ENCODE data around the gene ZNF593OS. TPM values are rescaled to one million over a fixed set of nuclear protein-coding genes. Genes with fewer than 3 reads are reported as not detected.

The ZNF593OS gene
- total RNA-seq, 1 experiment from 2014 or later, result not detected

GRCh38 chr1:26218906-26219494 lies 47.4 kb upstream of the ZNF593OS start:
- H3K23ac ChIP-seq (ENCODE audit: insufficient read length, low read depth, low read length), result no peak overlapping the region
- H3K4me2 ChIP-seq (ENCODE audit: insufficient read depth, insufficient read length, low read length), result no peak overlapping the region
- no peak overlapping the region for H3K27ac Mint-ChIP-seq
- H3K9me3 ChIP-seq (ENCODE audit: control insufficient read depth, low read depth, low read length), result no peaks in the 10 kb centered on the region
- H3K4me3 Mint-ChIP-seq, result no peak overlapping the region
- H3K27me3 ChIP-seq (ENCODE audit: insufficient read depth, low read length), result no peaks in the 10 kb centered on the region
- peaks cover 14% of the 10 kb centered on the region for H3K27me3 Mint-ChIP-seq (ENCODE audit: low read depth)
- no peak overlapping the region for H3K56ac ChIP-seq (ENCODE audit: insufficient read length, low read depth, low read length)
- no peak overlapping the region for H3K4ac ChIP-seq (ENCODE audit: low read depth, low read length)
- no peak overlapping the region for H2BK5ac ChIP-seq (ENCODE audit: insufficient read length, low read length)
- no peak overlapping the region for H2AFZ ChIP-seq (ENCODE audit: low read length)
- H3K79me1 ChIP-seq (ENCODE audit: insufficient read depth, low read depth, low read length, poor library complexity, severe bottlenecking), result no peaks in the 10 kb centered on the region
- no peak overlapping the region for H4K8ac ChIP-seq (replicated peaks; ENCODE audit: insufficient read length, low read depth, low read length)
- TF ChIP-seq CTCF (conservative IDR thresholded peaks at IDR 0.05), result no peak
- peaks cover 12 to 14% of the 10 kb centered on the region in 2 experiments for H3K4me1 Mint-ChIP-seq
- H3K27ac ChIP-seq (ENCODE audit: insufficient read length, low read depth, low read length), result no peak overlapping the region
- H3K4me1 ChIP-seq (ENCODE audit: insufficient read depth, low read length), result no peaks in the 10 kb centered on the region
- no peak overlapping the region for H4K5ac ChIP-seq (ENCODE audit: insufficient read length, low read depth, low read length)
- H3K36me3 Mint-ChIP-seq (ENCODE audit: insufficient read depth in 1 of 3, low read depth in 3 of 3), result no peaks in the 10 kb centered on the region
- H2BK15ac ChIP-seq (ENCODE audit: low read depth, low read length), result no peak overlapping the region
- no peaks in the 10 kb centered on the region for H3K9me3 Mint-ChIP-seq
- H3K79me2 ChIP-seq (ENCODE audit: insufficient read depth, low read length), result no peaks in the 10 kb centered on the region
- no peak overlapping the region for H3K9ac ChIP-seq (ENCODE audit: extremely low read depth, insufficient read length, low read length)
- H2AK5ac ChIP-seq (ENCODE audit: insufficient read length, low read length), result no peak overlapping the region
- no peak overlapping the region for H3K14ac ChIP-seq (ENCODE audit: insufficient read depth, low read length)
- no peak overlapping the region for H2BK120ac ChIP-seq (ENCODE audit: low read depth, low read length, poor library complexity, severe bottlenecking)
- H2BK12ac ChIP-seq (ENCODE audit: insufficient read length, low read depth, low read length), result no peak overlapping the region
- no peak overlapping the region for H3T11ph ChIP-seq (ENCODE audit: low read length)
- no CpG with 5 or more reads among the region's 11 CpGs for WGBS (ENCODE audit: extremely low coverage, insufficient read length, low lambda C conversion rate)
- no peak for DNase-seq
- no peaks in the 10 kb centered on the region for H3K23me2 ChIP-seq (ENCODE audit: insufficient read length, low read depth, low read length, poor library complexity, severe bottlenecking)
- no peak overlapping the region for H3K18ac ChIP-seq (ENCODE audit: insufficient read length, low read depth, low read length)
- no peaks in the 10 kb centered on the region for H4K20me1 ChIP-seq (ENCODE audit: control insufficient read depth, insufficient read depth, insufficient read length)
- H2BK20ac ChIP-seq (ENCODE audit: low read depth, low read length, poor library complexity, severe bottlenecking), result no peak overlapping the region
- H4K91ac ChIP-seq (ENCODE audit: insufficient read length, low read depth, low read length), result no peak overlapping the region

Data from H9 (cell line).